Measurements from ENCODE around the gene MAPK12.

GRCh38 chr22:50229370-50229769 lies 32.1 kb downstream of the MAPK12 start:
- TF ChIP-seq, protein P1, sequence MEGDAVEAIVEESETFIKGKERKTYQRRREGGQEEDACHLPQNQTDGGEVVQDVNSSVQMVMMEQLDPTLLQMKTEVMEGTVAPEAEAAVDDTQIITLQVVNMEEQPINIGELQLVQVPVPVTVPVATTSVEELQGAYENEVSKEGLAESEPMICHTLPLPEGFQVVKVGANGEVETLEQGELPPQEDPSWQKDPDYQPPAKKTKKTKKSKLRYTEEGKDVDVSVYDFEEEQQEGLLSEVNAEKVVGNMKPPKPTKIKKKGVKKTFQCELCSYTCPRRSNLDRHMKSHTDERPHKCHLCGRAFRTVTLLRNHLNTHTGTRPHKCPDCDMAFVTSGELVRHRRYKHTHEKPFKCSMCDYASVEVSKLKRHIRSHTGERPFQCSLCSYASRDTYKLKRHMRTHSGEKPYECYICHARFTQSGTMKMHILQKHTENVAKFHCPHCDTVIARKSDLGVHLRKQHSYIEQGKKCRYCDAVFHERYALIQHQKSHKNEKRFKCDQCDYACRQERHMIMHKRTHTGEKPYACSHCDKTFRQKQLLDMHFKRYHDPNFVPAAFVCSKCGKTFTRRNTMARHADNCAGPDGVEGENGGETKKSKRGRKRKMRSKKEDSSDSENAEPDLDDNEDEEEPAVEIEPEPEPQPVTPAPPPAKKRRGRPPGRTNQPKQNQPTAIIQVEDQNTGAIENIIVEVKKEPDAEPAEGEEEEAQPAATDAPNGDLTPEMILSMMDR (IDR thresholded peaks at IDR 0.05) = no peak
- TF ChIP-seq EZH2 (IDR thresholded peaks at IDR 0.05; ENCODE audit: borderline replicate concordance, insufficient read depth, low read depth, low read length, poor library complexity, severe bottlenecking) = no peak

All from B cell (primary cell).